Cardiac fibroblast (primary cell): ENCODE data around the gene VSIR.

ENCODE experiments used
- DNase-seq, 2 donors: peaks; one replicate each; pipeline versions ENCODE4 v3.0.0 to v3.0.0-alpha.2; 2010; ENCODE audit warnings: low read depth in 2 of 2
- H3K4me3 ChIP-seq, 2 donors: replicated peaks in 1 of 2; 1 replicate in 1 of 2; 2 replicates in 1 of 2; pipeline ENCODE4 v1.5.1; 2011; ENCODE audit warnings: low read depth in 2 of 2, low read length in 2 of 2, mild to moderate bottlenecking in 2 of 2, moderate library complexity in 1 of 2
- TF ChIP-seq, protein P1 (sequence below): IDR thresholded peaks from one replicate; pipeline ENCODE4 v1.5.1; 2011; ENCODE audit warnings: low read depth, mild to moderate bottlenecking, low read length, inconsistent platforms

Gene VSIR

GRCh38 chr10:71776481-71776925 lies 3.2 kb upstream of the VSIR start:
- no peak for DNase-seq
- TF ChIP-seq, protein P1, sequence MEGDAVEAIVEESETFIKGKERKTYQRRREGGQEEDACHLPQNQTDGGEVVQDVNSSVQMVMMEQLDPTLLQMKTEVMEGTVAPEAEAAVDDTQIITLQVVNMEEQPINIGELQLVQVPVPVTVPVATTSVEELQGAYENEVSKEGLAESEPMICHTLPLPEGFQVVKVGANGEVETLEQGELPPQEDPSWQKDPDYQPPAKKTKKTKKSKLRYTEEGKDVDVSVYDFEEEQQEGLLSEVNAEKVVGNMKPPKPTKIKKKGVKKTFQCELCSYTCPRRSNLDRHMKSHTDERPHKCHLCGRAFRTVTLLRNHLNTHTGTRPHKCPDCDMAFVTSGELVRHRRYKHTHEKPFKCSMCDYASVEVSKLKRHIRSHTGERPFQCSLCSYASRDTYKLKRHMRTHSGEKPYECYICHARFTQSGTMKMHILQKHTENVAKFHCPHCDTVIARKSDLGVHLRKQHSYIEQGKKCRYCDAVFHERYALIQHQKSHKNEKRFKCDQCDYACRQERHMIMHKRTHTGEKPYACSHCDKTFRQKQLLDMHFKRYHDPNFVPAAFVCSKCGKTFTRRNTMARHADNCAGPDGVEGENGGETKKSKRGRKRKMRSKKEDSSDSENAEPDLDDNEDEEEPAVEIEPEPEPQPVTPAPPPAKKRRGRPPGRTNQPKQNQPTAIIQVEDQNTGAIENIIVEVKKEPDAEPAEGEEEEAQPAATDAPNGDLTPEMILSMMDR, result no peak

GRCh38 chr10:71774916-71775702 lies 1.8 kb upstream of the VSIR start:
- TF ChIP-seq, protein P1, result no peak
- no peak overlapping the region for H3K4me3 ChIP-seq
- DNase-seq, result no peak

More at GRCh38 chr10:71776481-71776925, 3.2 kb upstream of the VSIR start:
- no peak overlapping the region for H3K4me3 ChIP-seq

DNA sequence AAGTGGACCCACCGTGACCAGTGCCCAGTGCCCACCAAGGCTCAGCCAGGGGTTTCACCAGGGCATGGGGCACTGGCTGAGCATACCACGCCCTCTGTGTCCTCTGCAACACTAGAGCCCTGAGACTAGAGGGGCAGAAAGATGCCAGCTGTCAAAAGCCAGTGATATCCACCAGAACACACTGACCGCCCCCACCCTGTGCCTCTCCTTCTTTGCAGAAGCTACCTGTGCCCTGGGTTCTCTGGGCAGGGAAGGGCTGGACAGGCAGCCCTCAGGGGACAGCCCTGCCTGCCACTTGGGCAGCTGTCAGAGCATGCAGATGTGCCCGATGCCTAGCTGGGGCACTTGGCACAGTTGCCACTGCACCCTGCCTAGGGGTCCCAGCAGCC lies 494 bp downstream of the VSIR start:
- no peak for DNase-seq
- TF ChIP-seq, protein P1, result no peak

GRCh38 chr10:71771821-71772617 lies 1.3 kb downstream of the VSIR start:
- TF ChIP-seq, protein P1, result no peak
- no peak overlapping the region for H3K4me3 ChIP-seq
- peak; percentile 73 to 86 for DNase-seq

More for the DNA sequence above, 494 bp downstream of the VSIR start:
- H3K4me3 ChIP-seq, result peak overlapping the region; percentile 61 to 64

GRCh38 chr10:71771204-71771603 lies 2.1 kb downstream of the VSIR start:
- no peak for DNase-seq
- no peak overlapping the region for H3K4me3 ChIP-seq
- TF ChIP-seq, protein P1, result no peak

GRCh38 chr10:71770789-71771188 lies 2.5 kb downstream of the VSIR start:
- TF ChIP-seq, protein P1, result no peak
- no peak overlapping the region for H3K4me3 ChIP-seq
- peak; percentile 27 to 36 for DNase-seq
